ENCODE data around the gene TALDO1.
A peak's percentile ranks its signal among the peaks of the same experiment; 100 is the strongest.

TALDO1 gene

DNA sequence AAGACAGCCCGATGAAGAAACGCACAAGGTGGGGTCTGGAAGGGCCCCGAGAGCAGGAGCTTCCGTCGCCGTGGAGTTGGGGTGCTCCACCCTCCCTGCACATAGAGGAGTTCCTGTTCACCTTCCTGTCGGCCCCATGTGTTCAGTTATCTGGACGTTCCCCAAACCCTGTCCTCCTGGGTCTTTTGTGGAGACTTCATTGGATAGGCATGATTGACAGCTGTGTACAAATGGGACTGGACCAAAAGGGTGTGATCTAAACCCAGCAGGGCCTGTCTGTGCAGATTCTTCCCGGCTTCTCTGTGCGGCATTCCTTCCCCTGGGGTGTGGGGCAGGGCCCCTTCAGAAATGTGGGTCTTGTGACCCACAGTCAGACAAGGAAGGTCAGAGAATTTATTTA is 9.4 kb upstream of the TALDO1 start:
- peak in 1 of 2 donors; percentile 14 for DNase-seq

- DNase-seq: no peak
These were observed 5.1 kb upstream of the TALDO1 start for GRCh38 chr11:742156-742546.

- no peak for DNase-seq
These were observed 4.6 kb upstream of the TALDO1 start for GRCh38 chr11:742571-743201.

- DNase-seq: no peak
These were observed 1.8 kb upstream of the TALDO1 start for GRCh38 chr11:745428-745827.

- no peak for DNase-seq
These were observed 741 bp upstream of the TALDO1 start for GRCh38 chr11:746289-747157.

DNA sequence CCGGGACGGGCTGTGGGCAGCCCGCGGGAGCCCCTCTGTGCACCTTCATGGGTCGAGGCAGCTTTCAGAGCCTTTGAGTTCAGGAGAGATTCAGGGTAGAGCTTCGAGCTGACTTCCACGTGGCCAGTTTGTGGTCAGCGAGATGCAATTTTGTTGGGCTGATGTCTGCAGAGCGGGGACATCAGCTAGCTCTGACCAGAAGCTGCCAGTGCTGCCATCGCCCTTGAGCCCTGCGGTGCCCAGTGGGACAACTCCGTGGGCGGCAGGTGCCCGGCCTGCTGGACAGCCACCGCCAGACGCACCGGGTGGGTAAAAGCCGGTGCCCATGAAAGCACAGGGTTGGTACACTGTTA is 719 bp downstream of the TALDO1 start:
- no peak for DNase-seq

DNA sequence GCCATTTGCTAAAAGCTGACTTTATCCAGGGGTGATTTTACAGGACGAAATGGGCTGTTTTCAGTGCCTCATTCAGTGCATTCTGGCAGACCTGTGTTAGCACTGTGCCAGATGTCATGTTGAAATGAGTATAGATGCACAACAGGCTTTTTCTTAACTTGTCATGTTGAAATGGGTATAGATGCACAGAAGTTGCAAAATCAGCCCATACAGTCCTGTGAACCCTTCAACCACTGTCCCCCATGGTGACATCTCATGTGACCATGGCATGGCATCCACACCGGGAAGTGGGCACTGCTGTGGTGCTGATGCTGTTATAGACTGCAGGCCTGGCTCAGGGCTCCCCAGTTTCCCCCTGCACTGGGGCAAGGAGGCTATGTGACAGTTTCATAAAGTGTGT is 2.5 kb downstream of the TALDO1 start:
- DNase-seq: no peak

DNA sequence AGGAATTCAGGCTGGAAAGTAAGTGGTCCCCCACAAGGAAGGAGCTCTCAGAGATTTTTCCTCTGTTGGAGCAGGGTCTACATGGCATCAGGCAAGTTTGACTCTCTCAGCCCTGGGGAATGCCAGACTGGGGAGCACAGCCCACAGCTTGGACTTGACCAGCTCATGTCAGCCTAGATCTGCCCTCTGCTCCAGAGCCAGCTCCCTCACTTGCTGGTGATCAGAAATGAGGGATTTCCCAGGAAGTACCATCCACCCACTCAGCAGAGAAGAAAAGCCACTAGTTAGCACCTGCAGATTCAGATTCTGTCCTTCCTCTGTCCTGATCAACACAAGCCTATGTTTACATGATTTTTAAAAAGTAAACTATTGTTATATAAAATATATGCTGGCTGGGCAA is 13.0 kb downstream of the TALDO1 start:
- DNase-seq: no peak

GRCh38 chr11:761526-762108 is 14.4 kb downstream of the TALDO1 start:
- no peak for DNase-seq

DNA sequence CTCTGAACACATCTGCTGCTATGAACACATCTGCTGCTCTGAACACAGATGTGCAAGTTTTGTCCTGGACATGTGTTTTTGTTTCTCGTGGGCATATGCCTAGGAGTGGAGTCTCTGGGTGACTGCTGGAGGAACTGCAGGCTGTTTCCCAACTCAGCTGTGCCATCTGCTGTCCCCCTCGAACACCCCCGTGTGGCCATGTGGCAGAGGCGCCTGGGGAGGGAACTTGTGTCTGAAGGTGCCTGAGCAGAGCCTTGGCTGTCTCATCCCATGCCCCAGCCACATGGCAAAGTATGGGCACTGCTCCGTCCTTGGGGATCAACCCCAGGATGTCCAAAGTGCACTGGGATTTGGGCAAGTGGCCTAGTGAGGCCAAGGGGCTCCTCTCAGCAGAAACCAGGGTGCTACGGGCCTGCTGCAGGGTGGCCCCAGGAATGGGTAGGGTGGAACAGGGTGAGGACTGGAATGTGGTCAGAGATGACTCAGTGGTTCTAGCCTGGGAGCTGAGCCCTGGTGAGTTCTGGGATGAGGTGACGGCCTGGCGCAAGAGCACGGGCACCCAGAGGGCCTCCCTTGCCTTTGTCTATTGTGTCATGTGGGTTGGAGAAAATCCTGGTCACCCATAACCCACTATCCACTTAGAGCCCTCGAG is 15.3 kb downstream of the TALDO1 start:
- peak; percentile 19 to 53 for DNase-seq

GRCh38 chr11:763073-763463 is 15.8 kb downstream of the TALDO1 start:
- DNase-seq: no peak

DNA sequence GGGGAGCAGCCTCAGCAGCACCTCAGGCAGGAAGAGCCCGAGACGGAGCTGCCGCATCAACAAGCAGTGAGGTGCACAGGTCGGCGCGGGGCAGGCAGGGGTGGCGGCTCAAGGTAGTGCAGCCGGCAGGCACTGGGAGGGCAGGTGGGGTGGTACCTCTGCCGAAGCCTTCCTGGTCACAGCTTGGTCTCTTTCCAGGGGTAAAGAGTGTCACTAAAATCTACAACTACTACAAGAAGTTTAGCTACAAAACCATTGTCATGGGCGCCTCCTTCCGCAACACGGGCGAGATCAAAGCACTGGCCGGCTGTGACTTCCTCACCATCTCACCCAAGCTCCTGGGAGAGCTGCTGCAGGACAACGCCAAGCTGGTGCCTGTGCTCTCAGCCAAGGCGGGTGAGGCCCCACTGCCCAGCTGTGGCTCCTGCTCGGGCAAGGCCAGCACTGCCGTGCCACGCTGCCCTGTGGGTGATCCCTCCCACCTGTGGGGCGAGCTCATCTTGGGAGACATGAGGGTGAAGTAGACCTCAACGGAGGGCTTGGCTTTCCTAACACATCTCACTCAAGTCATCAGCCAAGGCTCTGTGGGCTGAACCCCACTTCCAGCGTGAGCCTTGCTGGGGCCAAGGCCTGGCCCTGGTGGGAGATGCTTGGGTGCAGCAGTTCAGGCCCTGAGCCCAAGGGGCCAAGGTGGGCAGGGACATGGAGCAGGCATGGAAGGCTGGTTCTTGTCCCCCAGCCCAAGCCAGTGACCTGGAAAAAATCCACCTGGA is 16.5 kb downstream of the TALDO1 start:
- no peak for DNase-seq

DNA sequence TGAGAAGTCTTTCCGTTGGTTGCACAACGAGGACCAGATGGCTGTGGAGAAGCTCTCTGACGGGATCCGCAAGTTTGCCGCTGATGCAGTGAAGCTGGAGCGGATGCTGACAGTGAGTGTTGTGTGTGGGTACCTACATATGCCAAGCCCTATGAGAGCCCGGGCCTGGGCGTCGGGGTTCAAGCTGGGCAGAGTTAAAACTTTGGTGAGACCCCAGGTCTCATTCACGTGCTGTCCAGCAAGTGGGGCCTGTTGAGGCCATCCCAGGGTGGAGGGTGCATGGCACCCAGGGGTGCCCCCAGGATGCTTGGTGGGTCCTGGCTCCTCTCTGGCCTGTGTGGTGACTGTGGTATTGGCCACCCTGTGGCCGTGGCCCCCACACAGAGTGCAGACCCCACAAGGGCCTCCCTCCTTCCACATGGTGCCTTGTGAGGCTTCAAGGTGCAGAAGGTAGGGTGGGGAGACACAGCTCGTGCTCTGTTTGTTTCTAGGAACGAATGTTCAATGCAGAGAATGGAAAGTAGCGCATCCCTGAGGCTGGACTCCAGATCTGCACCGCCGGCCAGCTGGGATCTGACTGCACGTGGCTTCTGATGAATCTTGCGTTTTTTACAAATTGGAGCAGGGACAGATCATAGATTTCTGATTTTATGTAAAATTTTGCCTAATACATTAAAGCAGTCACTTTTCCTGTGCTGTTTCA is 17.2 kb downstream of the TALDO1 start:
- no peak for DNase-seq

- DNase-seq: peak; percentile 23 to 41
These were observed 17.9 kb downstream of the TALDO1 start for GRCh38 chr11:765025-765801.

DNA sequence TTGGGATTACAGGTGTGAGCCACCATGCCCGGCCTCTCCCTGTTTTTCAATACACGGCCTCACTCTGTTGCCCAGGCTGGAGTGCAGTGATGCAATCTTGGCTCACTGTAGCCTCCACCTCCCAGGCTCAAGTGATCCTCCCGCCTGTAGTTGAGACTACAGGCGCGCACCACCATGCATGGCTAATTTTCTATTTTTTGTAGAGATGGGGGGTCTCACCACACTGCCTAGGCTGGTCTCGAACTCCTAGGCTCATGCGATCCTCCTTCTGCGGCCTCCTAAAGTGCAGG is 18.5 kb downstream of the TALDO1 start:
- no peak for DNase-seq

DNA sequence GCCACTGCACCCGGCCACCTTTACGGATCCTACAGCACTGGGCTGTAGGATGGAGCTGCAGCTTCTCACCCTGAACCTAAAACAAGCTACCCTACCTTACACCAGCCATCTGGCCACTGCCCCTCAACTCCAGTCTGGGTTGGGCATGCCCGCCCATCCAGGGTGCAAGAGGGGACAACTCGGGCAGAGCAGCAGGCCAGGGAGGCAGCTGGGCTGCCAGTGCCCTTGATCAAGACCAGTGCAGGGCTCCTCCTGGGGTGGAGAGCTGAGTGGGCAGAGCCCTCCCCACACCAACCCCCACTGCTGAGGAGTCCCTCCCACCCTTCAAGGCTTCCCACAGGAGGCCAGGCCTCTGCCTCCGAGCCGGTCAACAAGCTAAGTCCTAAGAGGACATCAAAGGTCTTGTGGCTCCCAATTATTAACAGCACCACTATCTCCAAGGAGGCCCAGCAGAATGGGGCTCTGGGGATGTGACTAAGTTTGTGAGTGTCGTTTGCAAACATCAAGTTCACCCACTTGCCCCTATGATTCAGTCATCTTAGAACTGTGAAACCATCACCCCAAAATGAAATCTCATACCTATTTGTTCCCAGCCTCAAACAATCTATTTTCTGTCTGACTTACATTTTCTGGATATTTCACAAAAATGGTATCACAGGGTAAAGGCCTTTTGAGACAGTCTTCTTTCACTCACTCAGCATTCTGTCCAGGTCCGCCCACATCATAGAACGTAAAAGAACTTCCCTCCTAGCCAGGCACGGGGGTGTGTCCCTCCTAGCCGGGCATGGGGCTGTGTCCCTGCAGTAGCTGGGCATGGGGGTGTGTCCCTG is 19.1 kb downstream of the TALDO1 start:
- DNase-seq: no peak

DNA sequence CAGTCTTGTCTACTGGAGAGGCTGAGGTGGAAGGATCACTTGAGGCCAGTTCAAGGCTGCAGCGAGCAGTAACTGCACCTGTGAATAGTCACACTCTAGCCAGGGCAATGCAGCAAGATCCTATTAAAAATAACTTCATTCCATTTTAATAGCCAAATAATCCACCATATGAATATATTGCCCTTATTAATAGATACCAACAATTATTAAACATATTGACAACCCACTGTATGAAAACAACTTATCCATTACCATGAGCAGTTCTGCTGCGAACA is 19.6 kb downstream of the TALDO1 start:
- no peak for DNase-seq

GRCh38 chr11:767238-767637 is 20.0 kb downstream of the TALDO1 start:
- no peak for DNase-seq

- no peak for DNase-seq
These were observed 22.8 kb downstream of the TALDO1 start for GRCh38 chr11:769887-770641.

All from bone marrow (tissue), 2 donors.